ENCODE data around the gene TES. TPM values are rescaled to one million over a fixed set of nuclear protein-coding genes. Genes with fewer than 3 reads are reported as not detected.

Gene TES
- total and polyA plus RNA-seq, 2 of the 13 experiments (the other 11 are each of a cell fraction or from before 2014, with no cell fraction given), result 21.6 to 23.0 TPM

DNA sequence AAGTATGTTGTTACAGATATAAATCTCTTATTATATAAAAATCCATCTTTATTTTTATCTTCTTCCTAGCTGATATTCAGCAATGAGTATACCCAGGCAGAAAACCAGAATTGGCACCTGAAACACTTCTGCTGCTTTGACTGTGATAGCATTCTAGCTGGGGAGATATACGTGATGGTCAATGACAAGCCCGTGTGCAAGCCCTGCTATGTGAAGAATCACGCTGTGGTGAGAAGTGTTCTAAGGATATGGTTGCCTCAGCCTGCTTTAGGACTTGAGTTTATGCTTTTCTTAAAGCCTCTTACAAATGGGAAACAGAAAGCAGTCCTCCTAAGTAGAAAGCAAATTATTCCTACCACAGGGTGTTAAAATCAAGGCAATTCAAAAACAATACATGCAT is 41.9 kb downstream of the TES start:
- H3K9ac ChIP-seq (ENCODE audit: insufficient read depth, low read depth, low read length), result no peak overlapping the region
- no peak overlapping the region for H3K4me3 ChIP-seq (replicated peaks in 1 of 3; ENCODE audit: insufficient read depth in 1 of 3, low read depth in 2 of 3, low read length in 3 of 3)
- BruUV-seq (replicated peaks), result no TSS peak
- H3K79me2 ChIP-seq (ENCODE audit: insufficient read depth, low read length), result no peaks in the 10 kb centered on the region
- POLR2A ChIA-PET, result no interaction called here
- no peak overlapping the region for H3K4me2 ChIP-seq (ENCODE audit: low read depth, low read length)
- 75% methylated on average over 3 of the region's 3 CpGs for WGBS (ENCODE audit: low lambda C conversion rate)
- no peaks in the 10 kb centered on the region; a peak in 1 of 5 replicates for H3K36me3 ChIP-seq (replicated peaks in 1 of 2; ENCODE audit: control insufficient read depth in 1 of 2, insufficient read depth in 2 of 2, low read length in 2 of 2)
- no peaks in the 10 kb centered on the region for H3K4me1 ChIP-seq (ENCODE audit: insufficient read depth, low read length)
- ATAC-seq (no peak), FAIRE-seq (no peak), DNase-seq (ENCODE audit: low spot score) (no peak)
- in situ Hi-C loops (cut with HindIII; ENCODE audit: extremely low pct_ligation_motif_present, low pct_unique_long_range_greater_than_20kb), result no loop called here
- intact Hi-C loops (cut with micrococcal nuclease; ENCODE audit: unreplicated experiment), result no loop called here
- no peak for TF ChIP-seq HOXA5 (CRISPR knock-in tag; IDR thresholded peaks at IDR 0.05)
- no peak for TF ChIP-seq ZMYM4 (CRISPR knock-in tag; IDR thresholded peaks at IDR 0.05)
- TF ChIP-seq, protein P1, sequence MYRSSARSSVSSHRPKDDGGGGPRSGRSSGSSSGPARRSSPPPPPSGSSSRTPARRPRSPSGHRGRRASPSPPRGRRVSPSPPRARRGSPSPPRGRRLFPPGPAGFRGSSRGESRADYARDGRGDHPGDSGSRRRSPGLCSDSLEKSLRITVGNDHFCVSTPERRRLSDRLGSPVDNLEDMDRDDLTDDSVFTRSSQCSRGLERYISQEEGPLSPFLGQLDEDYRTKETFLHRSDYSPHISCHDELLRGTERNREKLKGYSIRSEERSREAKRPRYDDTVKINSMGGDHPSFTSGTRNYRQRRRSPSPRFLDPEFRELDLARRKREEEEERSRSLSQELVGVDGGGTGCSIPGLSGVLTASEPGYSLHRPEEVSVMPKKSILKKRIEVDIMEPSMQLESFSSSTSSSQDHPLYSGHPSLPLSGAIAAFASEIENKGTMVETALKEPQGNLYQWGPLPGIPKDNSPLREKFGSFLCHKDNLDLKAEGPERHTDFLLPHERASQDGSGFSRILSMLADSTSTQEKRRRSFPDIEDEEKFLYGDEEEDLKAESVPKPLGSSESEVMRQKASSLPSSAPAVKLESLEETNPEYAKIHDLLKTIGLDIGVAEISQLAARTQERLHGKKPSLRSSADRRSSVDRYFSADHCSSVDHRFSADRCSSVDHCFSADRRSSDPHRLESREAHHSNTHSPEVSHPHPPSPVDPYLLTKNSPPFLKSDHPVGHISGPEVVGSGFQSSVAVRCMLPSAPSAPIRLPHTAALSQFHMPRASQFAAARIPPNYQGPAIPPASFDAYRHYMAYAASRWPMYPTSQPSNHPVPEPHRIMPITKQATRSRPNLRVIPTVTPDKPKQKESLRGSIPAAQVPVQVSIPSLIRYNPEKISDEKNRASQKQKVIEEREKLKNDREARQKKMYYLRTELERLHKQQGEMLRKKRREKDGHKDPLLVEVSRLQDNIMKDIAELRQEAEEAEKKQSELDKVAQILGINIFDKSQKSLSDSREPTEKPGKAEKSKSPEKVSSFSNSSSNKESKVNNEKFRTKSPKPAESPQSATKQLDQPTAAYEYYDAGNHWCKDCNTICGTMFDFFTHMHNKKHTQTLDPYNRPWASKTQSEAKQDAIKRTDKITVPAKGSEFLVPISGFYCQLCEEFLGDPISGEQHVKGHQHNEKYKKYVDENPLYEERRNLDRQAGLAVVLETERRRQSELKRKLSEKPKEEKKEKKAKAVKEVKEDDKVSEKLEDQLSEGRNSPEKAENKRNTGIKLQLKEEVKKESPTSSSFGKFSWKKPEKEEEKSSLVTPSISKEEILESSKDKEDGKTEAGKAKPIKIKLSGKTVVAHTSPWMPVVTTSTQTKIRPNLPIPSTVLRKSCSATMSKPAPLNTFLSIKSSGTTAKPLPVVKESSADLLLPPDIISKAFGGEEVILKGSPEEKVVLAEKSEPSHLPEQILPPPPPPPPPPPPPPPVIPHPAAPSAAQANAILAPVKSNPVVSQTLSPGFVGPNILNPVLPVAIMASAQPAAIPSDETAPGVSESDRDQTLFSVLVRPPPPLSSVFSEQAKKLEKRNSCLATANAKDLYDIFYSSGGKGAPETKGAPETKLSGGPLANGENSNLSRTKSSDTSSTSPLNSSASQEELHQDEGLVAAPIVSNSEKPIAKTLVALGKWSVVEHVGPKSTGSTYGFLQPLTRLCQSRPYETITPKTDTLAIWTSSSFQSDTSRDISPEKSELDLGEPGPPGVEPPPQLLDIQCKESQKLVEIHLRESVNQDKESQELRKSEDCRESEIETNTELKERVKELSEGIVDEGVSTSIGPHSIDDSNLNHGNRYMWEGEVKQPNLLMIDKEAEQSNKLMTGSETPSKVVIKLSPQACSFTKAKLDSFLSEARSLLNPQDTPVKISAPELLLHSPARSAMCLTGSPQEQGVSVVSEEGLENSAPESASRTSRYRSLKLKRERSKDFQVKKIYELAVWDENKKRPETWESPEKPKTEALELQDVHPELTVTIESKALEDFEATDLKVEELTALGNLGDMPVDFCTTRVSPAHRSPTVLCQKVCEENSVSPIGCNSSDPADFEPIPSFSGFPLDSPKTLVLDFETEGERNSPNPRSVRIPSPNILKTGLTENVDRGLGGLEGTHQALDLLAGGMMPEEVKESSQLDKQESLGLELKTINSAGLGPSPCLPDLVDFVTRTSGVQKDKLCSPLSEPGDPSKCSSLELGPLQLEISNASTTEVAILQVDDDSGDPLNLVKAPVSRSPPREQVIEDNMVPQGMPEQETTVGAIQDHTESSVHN (CRISPR knock-in tag; IDR thresholded peaks at IDR 0.05), result no peak
- TF ChIP-seq PCBP2 (optimal IDR thresholded peaks at IDR 0.05; ENCODE audit: low read depth, low read length, poor library complexity, severe bottlenecking), result no peak
- no peak for TF ChIP-seq ZNF850 (CRISPR knock-in tag; conservative IDR thresholded peaks at IDR 0.05)
- H4K20me1 ChIP-seq (ENCODE audit: insufficient read depth, low read length), result no peaks in the 10 kb centered on the region
- no peak overlapping the region for H2AFZ ChIP-seq (ENCODE audit: low read length)
- CTCF ChIA-PET (ENCODE audit: low intra/inter-chr PET ratio, low total read pairs), result no interaction called here
- no peak overlapping the region for H3K27ac ChIP-seq (ENCODE audit: extremely low read length, insufficient read depth, low read length)
- H3K27me3 ChIP-seq (ENCODE audit: control insufficient read depth in 1 of 2, insufficient read depth in 2 of 2, low read length in 2 of 2), result no peaks in the 10 kb centered on the region
- H3K9me3 ChIP-seq (ENCODE audit: low read length), result no peaks in the 10 kb centered on the region

Measured in HepG2 (cell line).